Thyroid gland (tissue), 4 donors: ENCODE data around the gene SERPINF2.

Experiments used
- POLR2A ChIP-seq, 2 donors: fragments of 450-650 bp; IDR thresholded peaks; one replicate each; pipeline ENCODE4 v1.6.1; 2017; ENCODE audit warnings: antibody characterized with exemption in 2 of 2, mild to moderate bottlenecking in 2 of 2, moderate library complexity in 1 of 2
- TF ChIP-seq, protein P1 (sequence below), 6 experiments: fragments of 200-600 bp in 3 of 6; fragments of 450-650 bp in 3 of 6; sonication (generic) in 3 of 6; IDR thresholded peaks; one replicate each; pipeline ENCODE4 v1.5.1; 2016 to 2019; ENCODE audit warnings: antibody characterized with exemption in 6 of 6, mild to moderate bottlenecking in 2 of 6, inconsistent platforms in 1 of 6, moderate library complexity in 1 of 6

DNA sequence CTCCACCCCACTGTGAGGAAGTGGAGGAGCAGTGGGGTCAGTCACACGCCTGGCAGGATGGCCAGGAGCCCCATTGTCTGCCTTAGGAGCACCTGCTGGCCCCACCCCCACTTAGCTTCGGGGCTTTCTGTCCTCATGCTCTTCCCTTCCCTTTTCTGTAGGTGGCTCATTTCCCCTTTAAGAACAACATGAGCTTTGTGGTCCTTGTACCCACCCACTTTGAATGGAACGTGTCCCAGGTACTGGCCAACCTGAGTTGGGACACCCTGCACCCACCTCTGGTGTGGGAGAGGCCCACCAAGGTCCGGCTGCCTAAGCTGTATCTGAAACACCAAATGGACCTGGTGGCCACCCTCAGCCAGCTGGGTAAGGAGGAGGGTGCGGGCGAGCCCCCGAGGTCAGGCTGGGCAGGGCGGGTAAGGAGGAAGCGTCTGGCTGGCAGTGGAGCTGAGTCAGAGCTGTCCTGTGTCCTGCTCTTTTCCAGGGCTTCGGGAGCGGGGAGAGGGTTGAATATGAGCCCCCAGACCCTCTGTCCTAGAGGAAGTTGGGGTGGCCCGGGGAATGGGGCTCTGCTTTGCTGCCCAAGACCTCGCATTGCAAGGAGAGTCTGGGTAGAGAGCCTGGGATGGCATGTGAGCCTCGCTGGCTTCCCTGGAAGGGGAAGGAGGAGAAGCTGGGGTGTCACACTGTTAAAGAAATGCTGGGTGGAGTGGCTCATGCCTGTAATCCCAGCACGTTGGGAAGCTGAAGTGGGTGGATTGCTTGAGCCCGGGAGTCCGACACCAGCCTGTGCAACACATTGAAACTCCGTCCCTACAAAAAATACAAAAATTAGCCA lies 10.0 kb downstream of the SERPINF2 start:
- TF ChIP-seq, protein P1, sequence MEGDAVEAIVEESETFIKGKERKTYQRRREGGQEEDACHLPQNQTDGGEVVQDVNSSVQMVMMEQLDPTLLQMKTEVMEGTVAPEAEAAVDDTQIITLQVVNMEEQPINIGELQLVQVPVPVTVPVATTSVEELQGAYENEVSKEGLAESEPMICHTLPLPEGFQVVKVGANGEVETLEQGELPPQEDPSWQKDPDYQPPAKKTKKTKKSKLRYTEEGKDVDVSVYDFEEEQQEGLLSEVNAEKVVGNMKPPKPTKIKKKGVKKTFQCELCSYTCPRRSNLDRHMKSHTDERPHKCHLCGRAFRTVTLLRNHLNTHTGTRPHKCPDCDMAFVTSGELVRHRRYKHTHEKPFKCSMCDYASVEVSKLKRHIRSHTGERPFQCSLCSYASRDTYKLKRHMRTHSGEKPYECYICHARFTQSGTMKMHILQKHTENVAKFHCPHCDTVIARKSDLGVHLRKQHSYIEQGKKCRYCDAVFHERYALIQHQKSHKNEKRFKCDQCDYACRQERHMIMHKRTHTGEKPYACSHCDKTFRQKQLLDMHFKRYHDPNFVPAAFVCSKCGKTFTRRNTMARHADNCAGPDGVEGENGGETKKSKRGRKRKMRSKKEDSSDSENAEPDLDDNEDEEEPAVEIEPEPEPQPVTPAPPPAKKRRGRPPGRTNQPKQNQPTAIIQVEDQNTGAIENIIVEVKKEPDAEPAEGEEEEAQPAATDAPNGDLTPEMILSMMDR (IDR thresholded peaks at IDR 0.05): no peak
- no peak for TF ChIP-seq POLR2A (IDR thresholded peaks at IDR 0.05)
